AG08396 (cell line): Measurements from ENCODE around the gene ANAPC13.
A peak's percentile ranks its signal among the peaks of the same experiment; 100 is the strongest.

ENCODE experiments used
- DNase-seq: peaks from one replicate; pipeline ENCODE4 v3.0.0; 2012; ENCODE audit warnings: low spot score, mixed read lengths

ANAPC13 gene

DNA sequence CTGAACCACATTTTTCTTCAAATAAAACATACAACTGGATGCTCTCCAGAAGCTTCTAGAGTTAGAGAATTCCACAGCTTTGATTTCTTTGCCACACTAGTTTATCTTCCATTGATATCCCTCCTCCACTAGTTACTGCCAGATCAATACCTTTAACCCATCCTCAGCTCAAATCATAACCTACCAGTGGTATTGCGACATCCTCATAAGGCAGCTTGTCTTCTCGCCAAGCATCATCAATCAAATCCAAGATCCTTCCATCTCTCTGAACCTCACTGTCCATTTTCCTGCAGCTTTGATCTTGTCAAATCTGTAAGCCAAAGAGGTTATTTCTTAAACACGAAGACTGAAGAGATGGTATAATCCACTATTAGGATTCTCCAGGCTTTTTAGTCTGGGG lies 3.2 kb downstream of the ANAPC13 start:
- DNase-seq: no peak

DNA sequence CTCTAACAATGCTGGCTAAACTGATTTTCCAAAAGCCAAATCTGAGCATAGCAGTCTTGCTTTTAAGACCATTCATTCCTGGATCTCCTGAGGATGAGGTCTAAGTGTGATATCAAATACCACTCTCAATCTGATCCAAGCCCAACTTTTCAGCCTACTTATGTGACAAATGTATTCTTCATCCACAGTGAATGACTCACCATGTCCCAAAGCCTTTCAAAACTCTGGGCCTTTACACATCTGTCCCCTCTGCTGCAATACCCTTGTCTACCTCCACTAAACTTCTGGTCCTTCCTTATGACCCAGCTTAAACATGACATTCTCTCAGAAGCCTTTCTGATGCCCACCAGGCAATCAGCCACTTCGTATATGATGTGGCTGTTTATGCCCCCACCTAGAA lies 4.6 kb downstream of the ANAPC13 start:
- no peak for DNase-seq

DNA sequence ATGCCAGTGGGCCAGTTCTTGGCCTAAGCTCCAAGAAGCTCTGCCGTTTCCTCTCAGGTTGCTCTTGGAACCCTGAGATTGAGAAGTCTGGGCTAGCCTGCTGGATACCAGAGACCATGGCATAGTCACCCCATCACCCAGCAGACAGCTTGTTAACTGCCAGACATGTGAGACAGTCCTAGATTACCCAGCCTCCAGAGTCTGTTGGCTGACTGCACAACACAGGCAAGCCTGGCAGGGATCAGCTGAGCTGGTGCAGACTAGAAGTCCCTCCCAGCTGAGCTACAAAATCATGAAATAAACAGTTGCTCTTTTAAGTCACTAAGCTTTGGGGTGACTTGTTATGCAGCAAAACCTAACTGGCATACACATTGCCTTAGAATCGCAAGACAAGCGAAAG lies 5.2 kb downstream of the ANAPC13 start:
- DNase-seq: no peak

DNA sequence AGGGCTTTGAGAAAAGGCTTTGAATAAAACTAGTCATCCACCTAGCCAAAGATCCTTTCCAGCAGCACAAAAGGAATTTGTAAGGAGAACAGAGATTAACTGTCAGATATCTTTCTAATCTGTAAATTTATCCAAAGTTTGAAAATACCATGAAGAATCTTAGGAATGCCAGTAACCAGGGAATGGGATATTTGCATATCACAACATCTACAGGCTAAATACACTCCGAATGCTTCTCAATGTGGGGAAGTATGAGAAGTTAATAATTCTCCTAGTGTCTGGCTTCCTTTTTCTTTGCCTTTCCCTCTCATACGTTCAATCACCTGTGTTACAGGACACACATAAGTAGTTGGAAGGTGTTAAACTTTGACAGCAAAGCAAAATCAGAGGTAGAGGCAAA lies 7.8 kb downstream of the ANAPC13 start:
- DNase-seq: no peak

DNA sequence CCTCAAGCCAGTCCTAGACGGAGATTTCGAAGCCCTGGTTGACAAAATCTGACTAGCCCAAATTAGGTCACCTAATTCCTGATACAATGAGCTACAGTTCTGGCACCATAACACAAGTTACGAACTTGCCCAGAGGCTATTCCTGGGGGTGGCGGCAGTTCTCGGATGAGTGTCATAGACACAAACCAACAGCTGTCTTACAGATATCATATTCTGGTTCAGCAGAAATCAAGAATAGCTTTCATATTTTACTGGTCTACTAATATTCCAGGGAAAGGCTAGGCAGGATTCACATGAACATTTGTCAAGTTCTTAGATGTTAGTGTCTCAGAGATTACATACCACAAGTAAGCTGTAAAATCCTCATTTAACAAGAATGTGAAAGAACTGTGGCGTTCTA lies 8.8 kb downstream of the ANAPC13 start:
- DNase-seq: no peak

DNA sequence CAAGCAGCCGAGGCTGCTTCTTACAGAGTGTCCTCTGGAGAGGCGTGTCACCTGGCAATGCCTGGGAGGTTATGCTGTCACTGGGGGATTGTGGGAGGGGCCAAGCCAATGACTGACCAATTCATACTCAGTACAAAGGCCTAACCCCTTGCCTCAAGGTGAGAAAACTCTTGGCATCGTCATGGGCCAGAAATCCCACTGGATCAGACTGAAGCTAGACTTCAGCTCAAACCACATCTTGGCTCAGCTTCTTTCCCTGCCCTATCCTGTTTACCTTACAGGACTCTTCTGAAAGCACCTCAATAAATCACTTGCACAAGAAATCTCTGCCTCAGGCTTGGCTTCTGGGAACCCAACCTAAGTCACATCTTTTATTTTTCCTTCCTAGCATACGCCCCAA lies 9.5 kb downstream of the ANAPC13 start:
- no peak for DNase-seq

DNA sequence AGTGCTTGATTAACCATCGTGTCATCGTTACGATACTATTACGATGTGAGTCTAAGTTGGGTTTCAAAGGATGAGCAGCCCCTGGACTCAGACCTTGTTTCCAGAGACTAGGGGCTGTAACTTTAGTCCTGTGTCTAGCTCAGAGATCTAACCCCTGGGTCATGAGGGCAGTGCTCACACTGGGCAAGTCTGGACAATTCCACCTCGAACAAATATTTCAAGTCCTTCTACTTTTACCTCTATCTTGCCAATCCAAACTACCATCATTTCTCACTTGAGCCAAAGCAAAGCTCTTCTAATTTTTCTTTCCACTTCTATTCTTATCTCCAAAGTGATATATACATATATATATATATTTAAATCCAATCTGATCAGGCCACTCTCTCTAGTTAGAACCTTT lies 10.8 kb downstream of the ANAPC13 start:
- no peak for DNase-seq

DNA sequence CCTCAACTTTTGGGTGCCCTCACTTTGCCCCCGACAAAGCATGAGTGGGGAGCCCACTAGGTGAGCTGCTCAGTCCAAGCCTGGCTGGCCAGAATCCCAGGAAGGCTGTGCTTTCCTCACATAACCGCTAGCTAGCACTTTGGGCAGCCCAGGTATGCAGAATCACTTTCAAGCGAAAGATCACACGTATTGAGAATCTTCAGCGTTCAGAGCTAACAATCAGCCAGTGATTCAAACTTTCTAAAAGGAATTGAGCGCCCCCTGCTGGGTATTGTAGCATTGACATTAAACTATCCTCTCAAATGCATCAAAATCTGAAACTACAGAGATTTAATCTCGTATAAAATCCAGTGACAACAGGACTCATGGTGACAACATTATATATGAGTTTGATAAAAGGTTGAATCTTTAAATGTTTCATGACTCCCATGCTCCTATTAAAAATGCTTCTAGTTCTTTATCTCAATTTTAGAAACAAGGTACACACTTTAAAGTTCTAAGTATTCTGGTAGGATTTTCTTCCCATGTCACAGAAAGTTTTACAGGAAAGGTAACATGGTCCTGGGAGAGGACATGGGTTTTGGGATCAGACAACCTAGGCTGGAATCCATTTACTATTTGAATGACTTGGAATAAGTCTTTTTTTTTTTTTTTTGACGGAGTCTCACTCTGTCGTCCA lies 11.8 kb downstream of the ANAPC13 start:
- DNase-seq: peak; percentile 29

DNA sequence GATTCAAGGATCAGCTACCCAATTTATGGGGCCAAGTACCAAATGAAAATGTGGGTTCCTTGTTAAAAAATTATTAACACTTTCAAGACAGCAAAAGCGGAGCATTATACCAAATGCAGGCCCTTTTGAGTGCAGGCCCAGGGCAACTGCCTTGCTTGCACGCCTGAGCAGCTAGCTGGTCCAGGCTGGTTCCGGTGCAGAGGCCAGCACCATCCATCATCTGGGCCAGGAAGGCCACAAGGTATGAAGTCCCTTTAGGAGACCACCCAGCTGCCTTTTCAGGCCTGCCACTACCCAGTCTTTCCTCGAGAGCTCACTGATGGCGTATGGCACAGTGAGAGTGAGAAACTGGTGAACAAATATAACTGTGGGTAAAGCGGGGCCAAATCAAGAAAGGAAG lies 13.0 kb downstream of the ANAPC13 start:
- no peak for DNase-seq

DNA sequence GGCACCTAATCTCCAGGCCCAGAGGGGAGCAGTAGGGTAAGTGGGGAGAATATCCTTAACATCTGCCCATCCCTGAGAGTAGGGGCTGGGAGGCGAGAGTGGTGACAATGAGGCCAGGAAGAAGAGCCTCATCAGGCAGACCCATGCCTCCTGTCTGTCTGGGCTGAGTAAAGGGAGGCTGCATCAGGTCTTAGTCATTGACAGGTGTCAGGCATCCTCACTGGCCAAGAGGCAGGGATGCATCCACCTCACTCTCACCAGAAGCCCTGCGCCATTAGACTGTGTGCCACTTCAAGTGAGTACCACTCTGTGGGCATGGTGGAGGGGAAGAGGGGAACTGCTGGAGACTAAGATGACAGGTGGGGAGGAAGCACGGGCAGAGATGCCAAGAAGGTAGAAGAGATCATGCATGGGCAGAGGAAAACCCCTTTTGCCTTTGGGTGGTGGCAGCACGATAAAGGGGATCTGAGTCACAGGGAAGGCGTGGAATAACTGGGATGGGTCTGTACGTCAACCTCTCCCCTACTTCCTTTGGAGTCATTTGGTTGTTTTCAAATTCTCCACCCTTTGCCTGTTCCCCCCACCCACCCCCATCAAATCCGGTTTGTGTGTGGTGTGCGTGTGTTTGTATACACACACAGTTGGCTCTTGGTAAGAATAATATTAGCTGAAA lies 14.1 kb downstream of the ANAPC13 start:
- DNase-seq: no peak

DNA sequence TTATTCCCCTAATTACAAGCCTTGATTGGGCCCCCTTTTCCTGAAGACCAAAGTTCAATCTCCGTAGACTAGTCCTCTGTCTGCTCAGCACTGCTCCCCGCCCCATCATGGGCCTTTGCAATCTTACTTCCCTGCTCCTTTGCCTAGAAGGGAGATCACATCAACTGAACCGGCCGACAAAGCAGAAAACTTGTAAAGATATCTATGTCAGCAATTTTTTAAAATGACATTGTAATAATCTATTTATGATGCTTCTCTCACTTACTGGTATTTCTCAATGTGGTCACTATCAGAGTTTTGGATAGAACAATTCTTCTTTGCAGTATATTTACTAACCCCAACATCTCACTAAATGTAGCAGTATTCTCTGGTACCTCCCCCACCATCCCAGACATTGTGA lies 17.3 kb downstream of the ANAPC13 start:
- DNase-seq: no peak

DNA sequence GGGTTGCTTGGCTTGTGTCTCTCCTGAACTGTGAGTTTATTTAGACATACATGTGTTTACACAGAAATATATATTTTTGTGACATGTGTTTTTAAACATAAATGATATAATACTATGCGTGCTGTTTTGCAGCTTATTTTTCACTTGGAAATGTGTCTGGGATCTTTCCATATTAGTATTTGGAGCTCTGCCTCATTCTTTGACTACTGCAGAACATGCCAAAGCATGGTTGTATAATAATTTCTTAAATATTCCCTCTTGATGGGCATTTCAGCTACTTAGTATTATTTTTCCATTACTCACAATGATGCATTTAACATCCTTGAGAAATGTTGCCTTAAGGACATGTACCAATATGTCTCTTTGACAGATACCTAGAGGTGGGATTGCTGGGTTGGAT lies 19.5 kb downstream of the ANAPC13 start:
- no peak for DNase-seq

DNA sequence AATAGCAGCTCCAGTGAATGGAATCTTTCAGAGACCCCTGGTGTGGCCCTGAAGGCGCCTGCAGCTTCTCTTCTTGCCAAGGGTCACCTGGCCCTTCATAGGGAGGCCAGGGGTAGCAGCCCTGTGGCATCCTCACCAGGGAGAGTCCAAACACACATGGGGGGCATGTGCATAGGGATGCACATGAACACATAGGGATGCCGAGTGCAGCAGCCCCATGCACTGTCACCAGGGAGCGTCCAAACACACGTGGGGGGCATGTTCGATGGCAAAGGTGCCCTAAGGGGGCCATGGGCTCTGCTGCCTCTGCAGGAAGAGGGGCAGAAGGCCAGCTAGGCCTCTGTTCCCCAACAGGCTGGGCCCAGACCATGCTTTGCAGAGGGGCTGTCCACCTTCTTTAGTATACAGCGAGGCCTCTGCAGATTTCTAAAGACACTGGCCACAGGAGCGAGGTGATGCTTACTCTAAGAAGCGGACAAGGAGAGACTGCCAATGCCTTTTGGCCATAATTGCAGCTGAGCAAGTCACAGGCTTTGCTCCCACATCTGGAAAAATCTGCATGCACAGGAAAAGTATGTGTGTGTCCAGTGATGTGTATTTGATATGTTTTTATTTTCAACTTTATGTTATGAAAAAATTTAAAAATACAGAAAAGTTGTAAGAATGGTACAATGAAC lies 21.0 kb downstream of the ANAPC13 start:
- DNase-seq: no peak

DNA sequence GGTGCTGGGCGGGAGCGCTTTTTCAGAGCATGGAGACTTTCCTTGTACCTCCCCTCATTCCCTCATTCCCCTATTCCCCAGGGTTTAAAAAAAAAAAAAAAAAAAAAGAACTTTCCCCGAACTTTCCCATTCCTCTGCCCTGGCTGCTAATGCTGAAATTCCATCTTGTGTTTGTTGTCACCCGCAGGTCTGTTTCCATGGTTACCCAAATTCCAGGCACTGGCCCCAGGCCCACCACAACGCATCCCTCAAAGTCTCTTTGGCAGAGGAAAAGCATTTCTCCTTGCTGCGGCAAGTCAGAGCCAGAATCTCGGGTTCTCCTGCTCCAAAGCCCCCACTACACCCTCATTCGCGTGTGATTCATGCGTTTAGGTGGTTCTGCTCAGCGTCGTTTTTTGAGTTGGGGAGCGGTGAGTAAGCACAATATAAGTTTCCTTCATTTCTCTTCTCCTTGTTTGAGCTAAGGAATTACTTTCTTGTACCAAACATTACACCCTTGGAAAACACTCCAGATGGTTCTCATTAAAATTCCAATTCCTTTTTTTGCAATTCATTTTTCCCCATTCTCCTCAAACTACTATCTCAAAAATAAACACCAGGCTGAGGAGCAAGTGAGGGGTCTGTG lies 21.6 kb downstream of the ANAPC13 start:
- DNase-seq: peak; percentile 82

DNA sequence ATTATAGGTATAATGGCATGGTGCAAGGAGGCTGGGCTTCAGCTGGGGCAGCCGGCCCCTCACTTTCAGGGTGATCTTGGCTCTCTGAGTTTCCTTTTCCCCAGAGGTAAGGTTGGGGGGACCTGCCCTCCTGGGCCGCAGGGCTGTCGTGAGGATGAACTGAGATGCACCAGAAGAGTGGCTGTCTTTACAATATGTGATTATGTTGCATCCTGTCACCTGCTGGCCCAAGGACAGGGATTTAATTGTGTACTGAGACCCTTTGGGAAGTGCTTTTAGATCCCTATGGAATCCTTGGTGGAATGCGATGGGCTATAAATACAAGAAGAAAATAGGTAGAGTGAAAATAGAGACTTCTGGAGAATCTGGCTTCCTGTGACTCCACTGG lies 22.1 kb downstream of the ANAPC13 start:
- no peak for DNase-seq

DNA sequence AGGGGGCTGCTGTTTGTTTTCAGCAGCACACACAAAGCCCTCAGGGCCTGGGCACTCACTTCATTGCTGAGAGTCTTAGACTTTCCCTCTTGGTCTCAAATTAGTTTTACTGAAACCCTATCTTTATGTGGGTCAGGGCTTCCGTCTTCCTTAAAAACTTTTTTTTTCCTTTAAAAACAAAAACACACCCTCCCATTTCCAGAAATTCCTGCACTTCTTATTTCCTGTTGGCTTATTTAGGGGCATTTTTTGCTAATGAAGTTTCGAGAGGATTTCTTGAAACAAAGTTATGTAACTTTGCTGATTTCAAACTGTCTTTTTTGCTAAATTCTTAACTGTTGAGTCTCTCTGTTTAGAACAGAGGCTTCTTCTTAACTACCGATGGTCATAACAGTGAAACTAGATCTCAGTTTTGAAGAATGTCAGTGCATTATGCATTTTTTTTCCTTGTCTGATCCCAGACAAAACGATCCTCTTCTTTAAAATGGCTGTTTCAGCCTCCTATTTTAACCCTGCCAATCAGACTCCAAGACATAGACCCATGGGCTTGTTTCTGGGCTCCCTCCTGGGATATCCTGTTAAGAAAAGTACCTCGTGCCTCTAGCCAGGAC lies 23.3 kb downstream of the ANAPC13 start:
- no peak for DNase-seq

DNA sequence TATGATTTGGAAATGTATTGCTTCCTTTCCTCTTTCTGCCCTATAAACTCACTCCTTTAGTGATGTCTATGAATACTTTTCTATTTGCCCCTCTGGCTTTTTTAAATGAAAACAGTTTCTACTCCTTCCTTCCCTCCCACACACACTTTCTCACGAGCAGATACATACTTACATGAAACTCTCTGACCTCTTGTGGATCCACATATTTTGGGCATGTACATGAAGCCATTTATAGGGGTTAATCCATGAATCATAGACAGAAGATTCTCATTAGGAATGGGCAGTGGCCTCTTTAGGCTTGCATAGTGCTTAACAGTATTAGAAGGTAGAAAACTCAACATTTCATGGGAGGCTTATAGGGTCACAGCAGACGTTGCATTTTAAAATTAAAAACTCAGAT lies 24.8 kb downstream of the ANAPC13 start:
- DNase-seq: no peak

DNA sequence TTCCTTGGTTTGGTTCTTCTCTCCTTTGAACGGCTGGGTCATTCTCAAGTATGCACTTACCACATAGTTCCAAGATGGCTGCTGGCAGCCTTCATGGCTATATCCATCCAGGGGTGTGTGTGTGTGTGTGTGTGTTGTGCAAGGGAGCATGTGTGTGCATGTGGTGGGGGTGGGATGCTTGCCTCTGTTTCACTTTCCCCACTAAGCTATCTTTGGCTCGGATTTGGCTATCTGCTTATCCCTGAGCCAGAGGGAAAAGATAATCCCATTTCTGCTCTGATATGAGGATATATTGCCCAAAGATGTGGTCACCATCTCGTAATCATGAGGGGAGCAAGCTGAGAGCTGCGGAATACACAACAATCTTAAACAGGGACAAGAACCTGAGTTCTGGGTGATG lies 26.2 kb downstream of the ANAPC13 start:
- DNase-seq: no peak

DNA sequence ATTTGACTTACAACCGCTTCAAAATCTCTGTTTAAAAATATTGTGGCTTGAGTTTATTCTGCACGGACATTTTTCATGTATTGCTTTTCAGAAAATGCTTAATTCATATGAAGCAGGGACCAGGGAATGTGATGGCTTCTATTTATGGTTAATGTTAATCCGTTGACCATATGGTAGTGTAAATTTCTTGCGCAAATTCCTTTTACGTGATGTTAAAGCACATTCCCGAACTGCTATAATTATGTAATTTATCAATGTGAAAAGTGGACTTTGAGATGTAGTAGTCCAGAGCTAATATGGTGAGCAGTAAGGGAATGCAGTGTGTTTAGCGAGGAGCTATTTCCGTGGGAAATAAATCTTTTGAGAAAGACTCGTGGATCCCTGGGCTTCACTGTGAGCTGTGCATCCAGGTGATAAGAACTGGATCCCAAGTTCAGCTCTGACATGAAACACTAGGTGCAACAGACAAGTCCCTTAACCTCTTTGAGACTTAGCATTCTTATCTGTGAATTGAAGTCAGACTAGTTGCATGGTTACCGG lies 27.3 kb downstream of the ANAPC13 start:
- no peak for DNase-seq

DNA sequence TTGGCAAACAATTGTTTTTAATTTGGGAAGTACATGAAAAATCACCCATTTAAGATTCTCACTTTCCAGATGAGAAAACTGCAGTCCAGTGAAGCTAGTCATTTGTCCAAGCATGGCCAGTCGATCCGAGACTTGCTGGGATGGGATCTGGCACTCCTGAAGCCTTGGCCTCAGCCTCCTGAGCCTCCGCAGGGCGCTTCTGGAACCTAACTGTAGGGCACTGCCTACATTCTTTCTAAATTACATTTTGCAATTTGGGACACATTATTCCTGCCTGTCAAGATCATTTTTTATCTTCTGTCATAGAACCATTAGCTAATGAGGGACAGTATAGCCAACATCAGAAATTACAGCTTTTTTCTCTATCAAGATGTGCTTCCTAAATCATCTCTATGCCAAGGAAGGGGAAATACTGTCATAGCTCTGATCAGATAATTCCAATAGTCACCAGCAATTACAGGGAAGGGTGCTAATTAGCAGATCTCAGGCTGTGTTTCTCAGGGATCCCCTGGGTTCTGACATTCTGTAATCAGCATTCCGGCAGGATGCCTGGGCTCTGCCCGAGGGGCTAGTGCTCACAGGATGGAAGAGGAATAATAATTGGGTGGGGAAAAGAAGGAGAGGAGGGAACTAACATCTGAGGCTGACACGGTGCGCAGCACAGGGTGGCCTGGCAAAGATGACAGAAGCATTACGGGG lies 28.3 kb downstream of the ANAPC13 start:
- DNase-seq: no peak

DNA sequence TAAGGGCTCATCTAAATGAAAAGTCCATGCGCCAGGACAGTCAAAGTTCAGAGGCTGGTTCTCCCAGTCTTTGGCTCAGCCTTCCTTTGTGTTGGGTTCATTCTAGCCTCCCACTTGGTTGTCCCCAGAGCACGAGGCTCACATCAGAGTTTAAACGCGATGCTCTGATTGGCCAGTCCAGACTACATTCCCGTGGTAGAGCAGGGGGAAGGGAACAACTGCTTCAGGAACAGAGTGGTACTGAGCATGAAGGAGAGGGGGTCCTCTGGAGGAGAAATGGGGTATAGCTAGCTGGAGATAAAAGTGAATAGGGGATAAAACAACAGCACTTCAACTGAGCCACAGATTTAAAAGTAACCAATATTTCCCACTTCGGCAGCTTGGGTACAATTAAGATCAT lies 32.2 kb downstream of the ANAPC13 start:
- DNase-seq: no peak

DNA sequence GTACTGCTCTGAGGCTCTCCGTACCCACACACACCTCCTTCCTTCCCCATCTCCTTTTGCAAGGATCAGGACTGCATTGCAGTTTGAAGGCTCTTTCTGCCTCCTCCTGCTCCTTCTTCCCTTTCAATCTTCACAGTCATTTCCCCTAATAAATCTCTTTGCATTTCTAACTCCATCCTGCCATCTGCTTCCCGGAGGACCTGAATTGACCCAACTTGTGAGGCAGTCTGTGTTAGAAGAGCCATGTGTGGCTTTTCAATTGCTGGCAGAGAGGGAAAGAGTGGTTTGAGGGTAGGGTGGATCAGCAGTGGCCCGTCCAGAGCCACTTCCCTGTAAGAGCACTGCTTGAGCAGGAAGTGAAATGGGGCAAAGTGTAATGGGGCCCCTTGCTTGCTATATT lies 35.8 kb downstream of the ANAPC13 start:
- DNase-seq: no peak
